ENCODE results near the gene FARSB.

DNA sequence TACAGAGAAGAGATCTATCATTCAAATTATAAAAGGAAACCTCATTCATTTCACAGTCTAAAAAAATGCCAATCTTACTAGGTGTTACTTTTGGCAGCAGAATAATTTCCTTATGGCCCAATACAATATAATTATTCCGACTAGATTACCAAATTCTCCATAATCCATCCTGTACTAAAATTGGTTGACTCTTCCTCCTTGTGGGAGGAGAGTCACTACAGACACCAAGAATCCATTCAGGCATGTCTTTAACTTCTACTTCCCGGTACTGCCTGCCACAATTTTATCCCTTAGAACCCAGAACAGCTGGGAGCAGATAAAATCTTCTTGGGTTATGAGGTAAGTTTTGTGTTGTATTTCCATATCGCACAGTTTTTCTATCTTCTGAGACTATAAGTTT lies 9.9 kb downstream of the FARSB start:
- no peak for TF ChIP-seq EZH2phosphoT487 (IDR thresholded peaks at IDR 0.05)
- TF ChIP-seq, protein P1, sequence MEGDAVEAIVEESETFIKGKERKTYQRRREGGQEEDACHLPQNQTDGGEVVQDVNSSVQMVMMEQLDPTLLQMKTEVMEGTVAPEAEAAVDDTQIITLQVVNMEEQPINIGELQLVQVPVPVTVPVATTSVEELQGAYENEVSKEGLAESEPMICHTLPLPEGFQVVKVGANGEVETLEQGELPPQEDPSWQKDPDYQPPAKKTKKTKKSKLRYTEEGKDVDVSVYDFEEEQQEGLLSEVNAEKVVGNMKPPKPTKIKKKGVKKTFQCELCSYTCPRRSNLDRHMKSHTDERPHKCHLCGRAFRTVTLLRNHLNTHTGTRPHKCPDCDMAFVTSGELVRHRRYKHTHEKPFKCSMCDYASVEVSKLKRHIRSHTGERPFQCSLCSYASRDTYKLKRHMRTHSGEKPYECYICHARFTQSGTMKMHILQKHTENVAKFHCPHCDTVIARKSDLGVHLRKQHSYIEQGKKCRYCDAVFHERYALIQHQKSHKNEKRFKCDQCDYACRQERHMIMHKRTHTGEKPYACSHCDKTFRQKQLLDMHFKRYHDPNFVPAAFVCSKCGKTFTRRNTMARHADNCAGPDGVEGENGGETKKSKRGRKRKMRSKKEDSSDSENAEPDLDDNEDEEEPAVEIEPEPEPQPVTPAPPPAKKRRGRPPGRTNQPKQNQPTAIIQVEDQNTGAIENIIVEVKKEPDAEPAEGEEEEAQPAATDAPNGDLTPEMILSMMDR (IDR thresholded peaks at IDR 0.05): no peak
- TF ChIP-seq EZH2 (IDR thresholded peaks at IDR 0.05): no peak

Measured in neural progenitor cell (in vitro differentiated cells).